HG03565 (cell line): ENCODE measurements around the gene ACTRT2.

ENCODE experiments used
- ATAC-seq: cut with Tn5 transposase; IDR thresholded peaks from one replicate; pipeline ENCODE4 v1.9.1; 2021; ENCODE audit warnings: mild to moderate bottlenecking, moderate library complexity; ENCODE audit not compliant: unreplicated experiment

The ACTRT2 gene

GRCh38 chr1:3065797-3066196, 44.5 kb downstream of the ACTRT2 start:
- ATAC-seq: no peak

GRCh38 chr1:3066250-3066711, 45.0 kb downstream of the ACTRT2 start:
- no peak for ATAC-seq

- no peak for ATAC-seq
Measured at GRCh38 chr1:3066826-3067225, 45.6 kb downstream of the ACTRT2 start.

GRCh38 chr1:3067301-3067670, 46.0 kb downstream of the ACTRT2 start:
- no peak for ATAC-seq

GRCh38 chr1:3067671-3068563, 46.6 kb downstream of the ACTRT2 start:
- no peak for ATAC-seq

- no peak for ATAC-seq
Measured at GRCh38 chr1:3068564-3069431, 47.5 kb downstream of the ACTRT2 start, which contains the start of gene PRDM16. Gene PRDM16, plus strand, starts transcription at chr1:3069203. Its CDS starts 57 bp downstream, at chr1:3069260.

GRCh38 chr1:3069491-3070308, 48.4 kb downstream of the ACTRT2 start:
- ATAC-seq: no peak

- no peak for ATAC-seq
Measured at GRCh38 chr1:3070309-3070643, 49.0 kb downstream of the ACTRT2 start.

GRCh38 chr1:3070644-3071564, 49.6 kb downstream of the ACTRT2 start:
- no peak for ATAC-seq

GRCh38 chr1:3071565-3072390, 50.5 kb downstream of the ACTRT2 start:
- no peak for ATAC-seq
